Measurements from ENCODE around the gene ADAMTSL1.

DNA sequence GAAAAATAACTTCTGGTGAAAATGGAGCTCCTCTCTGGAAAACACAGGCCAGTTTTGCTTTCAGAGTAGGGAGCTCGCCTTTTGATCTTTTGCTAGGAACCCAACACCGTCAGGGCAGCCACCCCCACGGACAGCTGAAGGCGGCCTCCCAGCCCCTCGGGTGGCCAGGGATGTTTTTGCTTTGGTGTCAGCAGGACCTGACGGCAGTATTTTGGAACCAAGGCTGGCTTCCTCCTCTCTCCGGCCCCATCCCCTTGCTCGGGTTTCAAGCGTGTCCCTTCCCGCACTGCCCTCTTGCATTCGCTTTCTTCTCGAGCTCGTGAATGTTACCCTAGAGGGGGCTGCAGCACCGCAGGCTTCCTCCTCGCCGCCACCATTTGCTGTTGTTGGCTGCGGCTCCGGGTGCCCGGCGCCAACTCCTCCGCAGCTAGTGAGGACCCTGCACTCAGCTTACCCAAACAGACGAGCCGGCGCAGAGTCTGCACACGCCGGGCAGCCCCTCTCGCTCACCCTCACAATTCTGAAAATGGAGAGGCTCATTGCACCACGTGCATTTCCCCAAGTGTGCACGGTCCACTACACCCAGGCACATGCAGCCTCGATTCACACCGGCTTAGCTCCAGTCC is 35.5 kb upstream of the ADAMTSL1 start:
- TF ChIP-seq, protein P1, sequence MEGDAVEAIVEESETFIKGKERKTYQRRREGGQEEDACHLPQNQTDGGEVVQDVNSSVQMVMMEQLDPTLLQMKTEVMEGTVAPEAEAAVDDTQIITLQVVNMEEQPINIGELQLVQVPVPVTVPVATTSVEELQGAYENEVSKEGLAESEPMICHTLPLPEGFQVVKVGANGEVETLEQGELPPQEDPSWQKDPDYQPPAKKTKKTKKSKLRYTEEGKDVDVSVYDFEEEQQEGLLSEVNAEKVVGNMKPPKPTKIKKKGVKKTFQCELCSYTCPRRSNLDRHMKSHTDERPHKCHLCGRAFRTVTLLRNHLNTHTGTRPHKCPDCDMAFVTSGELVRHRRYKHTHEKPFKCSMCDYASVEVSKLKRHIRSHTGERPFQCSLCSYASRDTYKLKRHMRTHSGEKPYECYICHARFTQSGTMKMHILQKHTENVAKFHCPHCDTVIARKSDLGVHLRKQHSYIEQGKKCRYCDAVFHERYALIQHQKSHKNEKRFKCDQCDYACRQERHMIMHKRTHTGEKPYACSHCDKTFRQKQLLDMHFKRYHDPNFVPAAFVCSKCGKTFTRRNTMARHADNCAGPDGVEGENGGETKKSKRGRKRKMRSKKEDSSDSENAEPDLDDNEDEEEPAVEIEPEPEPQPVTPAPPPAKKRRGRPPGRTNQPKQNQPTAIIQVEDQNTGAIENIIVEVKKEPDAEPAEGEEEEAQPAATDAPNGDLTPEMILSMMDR (IDR thresholded peaks at IDR 0.05 in 2 of 3, conservative IDR thresholded peaks at IDR 0.05 in 1 of 3; ENCODE audit: borderline replicate concordance in 1 of 3, insufficient read depth in 1 of 3, low read depth in 2 of 3, low read length in 2 of 3): no peak
- TF ChIP-seq EZH2 (IDR thresholded peaks at IDR 0.05) (no peak), POLR2AphosphoS5 (IDR thresholded peaks at IDR 0.05; ENCODE audit: low read depth, low read length) (no peak), POLR2A (IDR thresholded peaks at IDR 0.05; ENCODE audit: borderline replicate concordance, extremely low read depth, insufficient read depth, insufficient read length) (no peak), SP1 (IDR thresholded peaks at IDR 0.05; ENCODE audit: low read depth) (no peak), ZNF274 (IDR thresholded peaks at IDR 0.05; ENCODE audit: low read depth, low read length) (no peak), EZH2phosphoT487 (IDR thresholded peaks at IDR 0.05; ENCODE audit: borderline replicate concordance) (no peak), CBX3 (IDR thresholded peaks at IDR 0.05; ENCODE audit: low read depth) (no peak), JUND (IDR thresholded peaks at IDR 0.05) (no peak), EGR1 (IDR thresholded peaks at IDR 0.05; ENCODE audit: low read depth) (no peak), ELF1 (IDR thresholded peaks at IDR 0.05; ENCODE audit: borderline replicate concordance, low read depth) (no peak), TCF7L2 (IDR thresholded peaks at IDR 0.05; ENCODE audit: borderline replicate concordance, extremely low read depth, insufficient read depth, insufficient read length) (no peak)
- TF ChIP-seq, protein P2, sequence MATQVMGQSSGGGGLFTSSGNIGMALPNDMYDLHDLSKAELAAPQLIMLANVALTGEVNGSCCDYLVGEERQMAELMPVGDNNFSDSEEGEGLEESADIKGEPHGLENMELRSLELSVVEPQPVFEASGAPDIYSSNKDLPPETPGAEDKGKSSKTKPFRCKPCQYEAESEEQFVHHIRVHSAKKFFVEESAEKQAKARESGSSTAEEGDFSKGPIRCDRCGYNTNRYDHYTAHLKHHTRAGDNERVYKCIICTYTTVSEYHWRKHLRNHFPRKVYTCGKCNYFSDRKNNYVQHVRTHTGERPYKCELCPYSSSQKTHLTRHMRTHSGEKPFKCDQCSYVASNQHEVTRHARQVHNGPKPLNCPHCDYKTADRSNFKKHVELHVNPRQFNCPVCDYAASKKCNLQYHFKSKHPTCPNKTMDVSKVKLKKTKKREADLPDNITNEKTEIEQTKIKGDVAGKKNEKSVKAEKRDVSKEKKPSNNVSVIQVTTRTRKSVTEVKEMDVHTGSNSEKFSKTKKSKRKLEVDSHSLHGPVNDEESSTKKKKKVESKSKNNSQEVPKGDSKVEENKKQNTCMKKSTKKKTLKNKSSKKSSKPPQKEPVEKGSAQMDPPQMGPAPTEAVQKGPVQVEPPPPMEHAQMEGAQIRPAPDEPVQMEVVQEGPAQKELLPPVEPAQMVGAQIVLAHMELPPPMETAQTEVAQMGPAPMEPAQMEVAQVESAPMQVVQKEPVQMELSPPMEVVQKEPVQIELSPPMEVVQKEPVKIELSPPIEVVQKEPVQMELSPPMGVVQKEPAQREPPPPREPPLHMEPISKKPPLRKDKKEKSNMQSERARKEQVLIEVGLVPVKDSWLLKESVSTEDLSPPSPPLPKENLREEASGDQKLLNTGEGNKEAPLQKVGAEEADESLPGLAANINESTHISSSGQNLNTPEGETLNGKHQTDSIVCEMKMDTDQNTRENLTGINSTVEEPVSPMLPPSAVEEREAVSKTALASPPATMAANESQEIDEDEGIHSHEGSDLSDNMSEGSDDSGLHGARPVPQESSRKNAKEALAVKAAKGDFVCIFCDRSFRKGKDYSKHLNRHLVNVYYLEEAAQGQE (IDR thresholded peaks at IDR 0.05; ENCODE audit: low read depth): no peak
